ENCODE measurements around the gene SLC44A4.
"Not testable (repeated sequence)": the region's sequence is repeated elsewhere in the genome, so short reads cannot be mapped to it uniquely, and the experiment has no call there.

GRCh38 chr6:31817929-31818511, 60.8 kb downstream of the SLC44A4 start:
- TF ChIP-seq POLR2A (IDR thresholded peaks at IDR 0.05; ENCODE audit: low read length); GATA1 (IDR thresholded peaks at IDR 0.05; ENCODE audit: low read depth, low read length): not testable (repeated sequence)
